ENCODE measurements around the gene GPR39.

GPR39 gene

GRCh38 chr2:132446444-132446843 lies 29.8 kb downstream of the GPR39 start:
- no peak for DNase-seq (ENCODE audit: low read depth)

DNA sequence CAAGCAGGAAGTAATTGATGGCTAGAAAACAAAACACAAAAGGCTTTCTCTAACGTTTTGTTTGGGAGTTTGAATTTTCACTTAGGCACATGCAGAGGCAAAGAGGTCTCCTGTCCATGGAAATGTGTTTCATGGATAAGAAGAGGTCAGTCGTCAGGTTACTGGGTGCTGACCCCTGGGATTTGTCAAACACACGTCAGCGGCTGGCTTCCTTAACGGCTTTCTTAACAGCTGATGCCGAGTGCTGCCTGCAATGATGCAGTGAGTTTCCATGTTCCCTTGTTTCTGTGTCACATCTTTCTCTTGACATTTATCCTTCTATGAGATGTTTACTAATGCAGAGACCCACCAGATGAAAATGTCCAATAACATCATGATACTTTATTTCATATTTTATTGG lies 31.7 kb downstream of the GPR39 start:
- no peak for DNase-seq (ENCODE audit: low read depth)

DNA sequence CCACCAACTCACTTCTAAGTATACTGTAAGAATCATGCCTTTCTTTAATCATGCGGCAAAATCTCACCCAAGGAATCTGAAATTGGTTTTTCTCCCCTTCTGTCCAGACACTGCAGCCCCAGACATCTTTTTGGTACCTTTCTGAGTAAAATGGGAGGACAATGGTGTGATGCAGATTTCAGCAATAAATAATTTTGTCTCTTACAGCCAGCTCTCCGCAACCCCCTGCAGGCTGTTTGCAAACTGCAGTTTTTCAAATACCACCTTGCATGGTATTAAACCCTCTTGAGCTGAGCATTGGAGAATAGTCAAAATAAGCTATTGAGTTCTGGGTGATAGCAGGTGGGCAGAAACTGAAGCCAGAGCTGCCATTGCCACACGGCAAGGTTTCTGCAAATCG lies 32.2 kb downstream of the GPR39 start:
- no peak for DNase-seq (ENCODE audit: low read depth)

- DNase-seq (ENCODE audit: low read depth) = no peak
Measured at GRCh38 chr2:132449868-132450267, 33.3 kb downstream of the GPR39 start.

DNA sequence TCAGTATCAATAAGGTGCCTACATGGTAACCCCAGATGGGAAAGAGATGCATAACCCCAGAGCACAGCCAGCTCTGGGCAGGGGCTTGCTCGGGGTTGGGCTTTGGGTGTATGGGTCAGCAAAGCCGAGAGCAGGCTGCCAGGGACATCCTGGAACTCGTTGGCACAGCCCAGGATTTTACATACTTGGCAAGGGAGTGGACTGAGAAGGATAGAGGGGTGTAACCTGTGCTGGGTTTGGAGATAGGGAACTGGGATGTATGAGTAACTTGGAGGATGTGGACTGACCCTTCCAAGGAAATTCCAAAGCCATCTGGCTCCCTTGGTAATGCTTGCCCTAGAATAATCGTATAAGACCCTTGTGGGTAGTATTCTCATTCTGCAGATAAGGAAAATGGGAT lies 44.2 kb downstream of the GPR39 start:
- DNase-seq (ENCODE audit: low read depth) = no peak

- DNase-seq (ENCODE audit: low read depth) = no peak
Measured at GRCh38 chr2:132462236-132462635, 45.6 kb downstream of the GPR39 start.

GRCh38 chr2:132463719-132464118 lies 47.1 kb downstream of the GPR39 start:
- DNase-seq (ENCODE audit: low read depth) = no peak

GRCh38 chr2:132465917-132466316 lies 49.3 kb downstream of the GPR39 start:
- no peak for DNase-seq (ENCODE audit: low read depth)

DNA sequence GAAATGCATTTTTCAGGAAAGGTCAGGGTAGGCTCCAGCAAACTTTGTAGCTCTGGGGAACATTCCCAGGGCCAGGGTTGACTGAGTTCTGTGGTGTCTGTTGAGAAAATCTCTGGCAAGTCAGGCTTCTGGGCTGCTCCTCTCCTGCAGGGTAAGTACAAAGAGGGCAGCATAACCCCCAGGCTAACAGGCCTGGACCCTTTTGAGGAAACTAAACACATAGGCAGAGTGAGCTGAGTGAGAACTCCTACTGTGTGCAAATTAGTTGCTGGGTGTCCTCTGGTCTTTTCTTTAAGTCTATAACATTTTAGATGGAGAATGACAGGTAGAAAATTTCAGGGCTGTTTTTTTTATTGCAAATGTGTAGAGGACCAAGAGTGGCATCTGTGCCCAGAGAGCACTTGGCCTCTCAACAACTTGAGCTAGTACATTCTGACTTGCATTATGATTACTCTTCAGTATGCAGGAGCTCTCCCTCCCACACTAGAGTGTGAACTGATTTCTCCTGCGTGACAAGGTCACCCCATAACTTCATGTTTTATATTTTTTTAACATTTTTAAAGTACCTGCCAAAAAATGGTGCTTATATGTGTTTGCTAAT lies 49.9 kb downstream of the GPR39 start:
- no peak for DNase-seq (ENCODE audit: low read depth)

- no peak for DNase-seq (ENCODE audit: low read depth)
Measured at GRCh38 chr2:132468821-132469675, 52.4 kb downstream of the GPR39 start.

DNA sequence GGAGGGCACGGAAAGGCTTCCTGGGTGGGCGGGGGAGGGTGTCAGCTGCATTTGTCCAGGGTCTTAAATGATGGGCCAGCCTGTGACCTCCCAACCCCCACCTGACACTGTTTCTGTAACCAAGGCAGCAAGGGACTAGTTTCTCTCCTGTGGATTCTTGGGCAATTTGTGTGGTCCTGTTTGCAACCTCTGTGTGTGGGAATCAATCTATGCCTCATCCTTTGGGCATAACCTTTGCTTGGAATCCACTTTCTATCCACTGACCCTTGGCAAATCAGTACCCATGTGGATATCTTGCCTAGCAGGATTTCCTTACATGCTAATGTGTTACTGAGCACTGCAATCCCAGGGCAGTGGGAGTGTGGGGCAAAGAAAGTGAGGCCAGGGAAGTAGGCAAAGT lies 54.1 kb downstream of the GPR39 start:
- DNase-seq (ENCODE audit: low read depth) = no peak

GRCh38 chr2:132473174-132473883 lies 56.7 kb downstream of the GPR39 start:
- no peak for DNase-seq (ENCODE audit: low read depth)

- no peak for DNase-seq (ENCODE audit: low read depth)
Measured at GRCh38 chr2:132475615-132476014, 59.0 kb downstream of the GPR39 start.

GRCh38 chr2:132477436-132477835 lies 60.8 kb downstream of the GPR39 start:
- no peak for DNase-seq (ENCODE audit: low read depth)

DNA sequence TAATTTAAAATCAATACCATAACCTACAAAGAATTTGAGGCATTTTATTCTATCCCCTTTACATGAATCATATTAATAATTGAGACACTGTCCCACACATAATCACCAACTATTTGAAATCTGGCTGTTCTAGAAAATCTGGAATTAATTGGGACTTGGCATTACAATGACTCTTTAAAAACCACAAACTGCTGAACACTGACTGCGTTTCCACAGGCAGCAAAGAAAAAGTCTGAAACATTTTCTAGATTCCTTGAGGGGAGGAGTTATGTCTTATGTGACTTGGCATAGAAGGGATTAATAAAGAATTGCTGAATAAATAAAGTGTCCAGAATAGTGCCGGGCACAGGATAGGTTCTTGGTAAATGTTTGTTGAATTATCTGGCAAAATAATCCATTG lies 61.4 kb downstream of the GPR39 start:
- DNase-seq (ENCODE audit: low read depth) = peak; percentile 13

GRCh38 chr2:132478461-132479105 lies 62.0 kb downstream of the GPR39 start:
- no peak for DNase-seq (ENCODE audit: low read depth)

GRCh38 chr2:132479155-132479554 lies 62.5 kb downstream of the GPR39 start:
- no peak for DNase-seq (ENCODE audit: low read depth)

DNA sequence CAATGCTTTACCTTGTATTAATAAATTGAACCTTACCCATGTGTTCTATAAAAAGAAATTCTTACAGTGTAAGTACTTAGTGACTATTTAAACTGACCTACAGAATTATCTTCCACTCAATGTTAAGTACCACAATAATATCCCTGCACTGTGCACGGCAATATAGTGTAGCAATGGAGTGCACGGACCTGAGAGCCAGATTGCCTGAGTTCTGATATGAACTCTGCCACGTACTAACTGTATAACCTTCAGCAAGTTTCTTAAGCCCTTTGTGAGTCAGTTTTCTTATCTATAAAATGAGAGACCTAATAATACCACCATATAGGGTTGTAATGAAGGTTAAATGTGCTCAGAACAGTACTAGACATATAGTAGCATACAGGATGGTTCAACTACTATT lies 66.2 kb downstream of the GPR39 start:
- no peak for DNase-seq (ENCODE audit: low read depth)

GRCh38 chr2:132484144-132484543 lies 67.5 kb downstream of the GPR39 start:
- DNase-seq (ENCODE audit: low read depth) = no peak

DNA sequence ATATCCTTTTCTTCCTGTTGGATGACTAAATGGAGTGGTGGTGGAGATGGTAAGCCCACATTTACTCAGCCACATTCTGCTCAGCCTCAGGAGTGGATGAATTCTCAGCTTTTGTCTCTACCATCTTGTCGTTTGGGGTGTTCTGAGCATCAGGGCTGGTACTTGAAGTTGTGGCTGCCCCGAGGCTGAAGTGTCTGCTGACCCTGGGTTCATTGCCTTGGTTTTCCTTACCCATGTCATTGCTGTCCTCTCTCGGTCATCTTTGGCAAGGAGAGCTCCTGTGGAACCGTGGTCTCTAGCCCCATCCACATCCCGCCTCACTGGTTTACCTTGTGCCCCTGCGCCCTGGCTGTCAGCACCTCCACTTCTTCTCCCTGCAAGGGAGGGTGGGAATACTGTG lies 71.9 kb downstream of the GPR39 start:
- no peak for DNase-seq (ENCODE audit: low read depth)

DNA sequence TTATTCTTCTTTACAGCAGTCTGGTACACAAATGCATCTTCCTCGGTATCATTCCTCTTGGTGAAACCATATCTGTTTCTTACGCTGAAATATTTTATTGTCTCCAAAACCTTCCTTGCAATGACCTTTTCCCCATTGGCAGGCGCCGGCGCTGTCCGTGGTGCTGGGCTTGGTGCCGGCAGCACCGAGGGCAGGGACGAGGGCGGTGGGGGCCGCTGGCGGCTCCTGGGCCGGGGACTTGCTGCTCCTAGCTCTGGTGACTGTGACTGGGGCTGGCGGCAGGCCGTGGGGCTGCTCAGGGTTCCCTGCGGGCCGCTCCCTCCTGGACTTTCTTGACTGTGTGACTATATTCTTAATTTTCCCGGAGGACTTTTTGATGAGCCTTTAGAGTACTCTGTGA lies 72.5 kb downstream of the GPR39 start:
- DNase-seq (ENCODE audit: low read depth) = no peak

DNA sequence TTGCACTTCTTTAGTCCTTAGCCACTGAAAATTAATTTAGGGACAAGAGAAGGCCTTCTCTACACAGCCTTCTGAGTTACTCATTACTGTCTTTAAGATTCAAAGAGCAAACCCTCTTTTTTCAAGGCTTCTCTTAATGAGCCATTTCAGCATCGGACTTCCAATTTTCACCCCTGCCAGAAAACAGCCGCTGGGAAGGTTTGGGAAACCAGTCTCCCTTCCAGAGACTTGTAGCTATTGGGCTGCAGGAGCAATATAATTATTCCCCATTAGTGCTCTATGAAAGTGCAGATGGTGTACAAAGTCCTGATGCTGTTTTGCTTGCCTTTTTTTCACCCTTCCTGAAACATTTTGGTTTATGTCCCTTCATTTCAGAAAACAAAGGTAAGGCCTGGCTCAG lies 79.3 kb downstream of the GPR39 start:
- DNase-seq (ENCODE audit: low read depth) = no peak

- DNase-seq (ENCODE audit: low read depth) = no peak
Measured at GRCh38 chr2:132496555-132496954, 80.0 kb downstream of the GPR39 start.

Measured in non-pigmented ciliary epithelial cell (primary cell).